HUES48 (cell line): ENCODE measurements around the gene FBXO31.

Source experiments
- H3K27ac ChIP-seq: one replicate; pipeline ENCODE4 v1.7.0; 2013; ENCODE audit warnings: low read depth, low read length, inconsistent platforms
- H3K27me3 ChIP-seq: 2 replicates; pipeline ENCODE4 v1.6.1; 2013; ENCODE audit warnings: mild to moderate bottlenecking, low read length; ENCODE audit not compliant: control insufficient read depth, insufficient read depth
- H3K36me3 ChIP-seq: 2 replicates; pipeline ENCODE4 v1.6.1; 2013; ENCODE audit warnings: low read length; ENCODE audit not compliant: control insufficient read depth, insufficient read depth
- H3K4me1 ChIP-seq: 2 replicates; pipeline ENCODE4 v1.6.1; 2013; ENCODE audit warnings: mild to moderate bottlenecking, low read length; ENCODE audit not compliant: control insufficient read depth, insufficient read depth
- H3K4me3 ChIP-seq: 2 replicates; pipeline ENCODE4 v1.5.1; 2013; ENCODE audit warnings: mild to moderate bottlenecking, low read depth, low read length
- H3K9ac ChIP-seq: 2 replicates; pipeline ENCODE4 v1.6.1; 2013; ENCODE audit warnings: mild to moderate bottlenecking, low read depth, low read length, moderate library complexity
- H3K9me3 ChIP-seq: 2 replicates; pipeline ENCODE4 v1.6.1; 2013; ENCODE audit warnings: low read length; ENCODE audit not compliant: control insufficient read depth, insufficient read depth

Gene FBXO31

DNA sequence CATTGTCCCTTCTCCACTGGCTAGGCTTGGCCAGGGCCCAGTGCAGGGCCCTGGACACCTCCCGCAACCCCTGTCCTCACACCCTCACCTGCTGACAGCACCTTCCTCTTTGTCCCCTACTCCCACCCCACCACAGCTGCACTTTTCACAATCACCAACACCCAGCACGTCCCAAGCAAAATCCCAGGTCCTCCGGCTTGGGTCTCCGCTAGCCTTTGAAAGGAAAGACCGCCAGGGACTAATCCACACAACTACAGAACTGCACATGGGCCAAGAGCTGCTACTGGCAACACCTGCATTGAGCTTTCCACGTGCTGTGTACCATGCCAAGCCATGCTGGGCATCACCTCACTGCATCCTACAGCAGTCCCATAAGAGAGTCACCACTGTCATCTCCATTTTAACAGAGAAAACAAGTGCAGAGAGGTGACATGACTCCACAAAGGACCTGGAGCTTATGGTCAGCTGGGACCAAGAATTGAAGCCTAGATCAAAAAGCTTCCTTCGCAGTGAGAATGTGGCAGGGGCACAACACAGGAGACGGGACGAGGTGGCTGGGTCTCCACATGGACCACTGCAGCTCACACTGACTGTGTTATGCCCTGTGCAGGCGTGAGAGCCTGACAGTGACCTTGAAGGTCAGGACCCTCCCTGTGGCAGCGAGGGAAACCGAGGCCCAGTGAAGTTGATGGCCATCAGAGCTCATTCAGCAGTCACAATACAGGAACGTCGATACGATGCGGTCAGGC, 22.5 kb downstream of the FBXO31 start:
- no peak overlapping the region for H3K27ac ChIP-seq
- H3K9me3 ChIP-seq, result no peaks in the 10 kb centered on the region
- no peaks in the 10 kb centered on the region for H3K27me3 ChIP-seq
- no peak overlapping the region for H3K4me3 ChIP-seq
- no peak overlapping the region for H3K9ac ChIP-seq
- peaks cover 34% of the 10 kb centered on the region for H3K36me3 ChIP-seq
- H3K4me1 ChIP-seq, result no peaks in the 10 kb centered on the region

DNA sequence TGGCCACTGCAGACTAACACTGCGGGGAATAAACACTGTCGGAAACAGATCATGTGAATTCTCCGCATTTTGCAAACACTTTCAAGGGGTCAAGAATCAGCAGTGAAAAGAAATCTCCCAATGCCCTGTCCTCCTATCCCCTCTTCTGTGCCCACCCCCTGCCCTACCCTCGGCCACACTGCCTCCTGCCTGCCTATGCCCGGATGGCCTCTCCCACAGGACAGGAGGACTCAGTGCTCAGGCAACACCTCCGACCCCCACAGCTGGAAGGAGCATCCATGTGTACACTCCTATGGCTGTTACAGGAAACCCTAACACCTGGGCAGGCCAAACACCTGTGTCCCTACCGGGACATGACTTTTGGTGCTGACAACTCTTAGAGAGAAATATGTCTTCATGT, 24.5 kb downstream of the FBXO31 start:
- Histone ChIP-seq H3K27me3 (no peaks in the 10 kb centered on the region), H3K27ac (no peak overlapping the region), H3K4me1 (no peaks in the 10 kb centered on the region), H3K9me3 (no peaks in the 10 kb centered on the region), H3K9ac (no peak overlapping the region), H3K4me3 (no peak overlapping the region), H3K36me3 (peaks cover 34% of the 10 kb centered on the region)

DNA sequence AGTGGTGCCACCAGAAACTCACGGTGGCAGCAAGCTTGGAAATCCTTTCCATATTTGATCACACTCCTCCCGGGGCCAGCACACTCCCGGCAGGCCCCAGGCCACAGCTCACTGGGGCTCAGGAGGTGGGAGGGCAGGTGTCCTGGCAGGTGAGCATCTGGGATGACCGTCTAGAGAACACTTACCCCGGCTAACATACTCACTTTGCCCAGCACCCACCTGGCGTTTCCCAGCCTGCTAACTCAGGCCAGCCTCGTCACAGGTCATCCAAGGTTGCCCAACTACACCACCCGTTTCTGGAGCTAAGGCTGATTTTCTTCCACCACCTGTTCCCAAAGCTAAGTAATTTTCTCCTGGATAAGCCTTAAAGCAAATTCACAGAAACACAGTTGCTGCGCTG, 24.9 kb downstream of the FBXO31 start:
- no peak overlapping the region for H3K27ac ChIP-seq
- H3K4me1 ChIP-seq, result no peaks in the 10 kb centered on the region
- peaks cover 34% of the 10 kb centered on the region for H3K36me3 ChIP-seq
- H3K4me3 ChIP-seq, result no peak overlapping the region
- no peaks in the 10 kb centered on the region for H3K9me3 ChIP-seq
- no peaks in the 10 kb centered on the region for H3K27me3 ChIP-seq
- no peak overlapping the region for H3K9ac ChIP-seq

DNA sequence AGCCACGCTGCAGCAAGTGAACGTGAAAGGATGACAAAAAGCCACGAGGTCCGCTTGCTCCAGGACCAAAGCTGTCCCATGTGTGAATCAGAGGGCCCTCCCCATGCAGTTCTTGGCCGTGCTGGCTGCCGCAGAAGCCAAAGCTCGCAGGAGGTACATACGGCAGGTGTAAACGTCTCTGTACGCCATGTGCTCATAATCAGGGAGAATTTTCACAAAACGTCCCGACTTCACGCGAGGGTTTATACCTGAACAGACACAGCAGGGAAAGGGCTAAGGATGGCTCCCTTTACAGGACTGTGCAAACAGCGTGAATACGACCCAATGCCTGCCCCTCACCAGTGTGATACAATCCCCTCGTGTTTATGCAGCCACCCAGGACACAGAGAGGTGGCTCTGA, 25.3 kb downstream of the FBXO31 start:
- H3K9ac ChIP-seq, result no peak overlapping the region
- H3K4me1 ChIP-seq, result no peaks in the 10 kb centered on the region
- H3K27ac ChIP-seq, result no peak overlapping the region
- no peaks in the 10 kb centered on the region for H3K9me3 ChIP-seq
- peaks cover 34% of the 10 kb centered on the region for H3K36me3 ChIP-seq
- no peaks in the 10 kb centered on the region for H3K27me3 ChIP-seq
- H3K4me3 ChIP-seq, result no peak overlapping the region

DNA sequence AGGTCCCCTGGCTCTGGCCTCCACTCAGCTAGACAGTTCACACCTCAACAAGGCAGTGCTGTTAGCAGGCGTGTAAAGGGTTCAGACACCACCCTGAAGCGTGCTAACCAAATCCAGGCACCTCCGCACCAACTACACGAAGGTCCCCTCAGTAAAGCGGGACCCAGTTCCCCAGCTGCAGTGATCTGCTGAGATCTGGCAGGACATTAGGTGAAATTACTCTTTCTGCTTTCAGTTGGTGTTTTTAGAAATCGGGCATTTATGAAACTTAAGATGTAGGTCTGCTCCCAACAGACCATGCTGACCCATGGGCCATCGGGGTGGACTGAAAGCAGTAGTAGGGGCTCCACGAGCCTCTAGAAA, 27.1 kb downstream of the FBXO31 start:
- Histone ChIP-seq H3K9me3 (no peaks in the 10 kb centered on the region), H3K9ac (no peak overlapping the region), H3K27me3 (no peaks in the 10 kb centered on the region), H3K27ac (no peak overlapping the region), H3K36me3 (peaks cover 28% of the 10 kb centered on the region), H3K4me3 (no peak overlapping the region), H3K4me1 (no peaks in the 10 kb centered on the region)

DNA sequence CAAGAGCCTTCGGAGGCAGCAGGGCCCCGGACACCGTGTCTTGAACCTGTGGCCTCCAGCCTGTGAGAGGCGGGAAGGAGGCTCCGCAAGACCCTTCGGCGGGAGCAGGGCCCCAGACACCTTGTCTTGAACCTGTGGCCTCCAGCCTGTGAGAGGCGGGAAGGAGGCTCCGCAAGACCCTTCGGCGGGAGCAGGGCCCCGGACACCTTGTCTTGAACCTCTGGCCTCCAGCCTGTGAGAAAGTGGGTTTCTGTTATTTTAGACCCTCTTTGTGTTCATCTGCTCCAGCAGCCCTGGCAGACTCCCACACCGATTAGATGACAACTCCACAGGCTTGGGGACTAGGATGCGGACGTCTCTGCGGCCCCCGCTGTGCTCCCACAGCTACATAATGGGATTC, 30.0 kb downstream of the FBXO31 start:
- H3K9ac ChIP-seq, result no peak overlapping the region
- no peaks in the 10 kb centered on the region for H3K27me3 ChIP-seq
- no peak overlapping the region for H3K4me3 ChIP-seq
- H3K4me1 ChIP-seq, result no peaks in the 10 kb centered on the region
- no peaks in the 10 kb centered on the region for H3K9me3 ChIP-seq
- peaks cover 10% of the 10 kb centered on the region; the same call in 1 of the 2 replicates for H3K36me3 ChIP-seq
- no peak overlapping the region for H3K27ac ChIP-seq

DNA sequence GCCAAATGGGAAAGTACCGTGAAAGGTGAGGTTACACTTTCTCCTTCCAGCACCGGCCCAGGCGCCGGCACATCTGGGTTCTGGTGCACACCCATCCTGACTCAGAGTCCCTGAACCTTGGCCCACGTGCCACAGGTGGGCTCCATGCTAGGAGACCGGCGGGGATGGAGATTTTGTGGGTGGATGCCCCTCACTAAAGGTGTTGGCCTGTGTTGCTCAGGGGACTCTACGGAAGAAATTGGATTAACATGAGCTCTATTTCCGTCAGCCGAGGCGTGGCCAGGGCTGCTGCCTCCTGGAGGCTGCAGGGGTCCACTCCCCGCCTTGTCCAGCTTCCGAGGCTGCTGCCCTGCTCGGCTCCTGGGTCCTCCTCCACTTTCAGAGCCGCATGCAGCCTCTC, 30.8 kb downstream of the FBXO31 start:
- Histone ChIP-seq H3K4me3 (no peak overlapping the region), H3K9me3 (no peaks in the 10 kb centered on the region), H3K4me1 (no peaks in the 10 kb centered on the region), H3K27ac (no peak overlapping the region), H3K9ac (no peak overlapping the region), H3K27me3 (no peaks in the 10 kb centered on the region), H3K36me3 (0 out of 2 replicates have a peak, but pooled peaks cover 2% of the 10 kb centered on the region)

DNA sequence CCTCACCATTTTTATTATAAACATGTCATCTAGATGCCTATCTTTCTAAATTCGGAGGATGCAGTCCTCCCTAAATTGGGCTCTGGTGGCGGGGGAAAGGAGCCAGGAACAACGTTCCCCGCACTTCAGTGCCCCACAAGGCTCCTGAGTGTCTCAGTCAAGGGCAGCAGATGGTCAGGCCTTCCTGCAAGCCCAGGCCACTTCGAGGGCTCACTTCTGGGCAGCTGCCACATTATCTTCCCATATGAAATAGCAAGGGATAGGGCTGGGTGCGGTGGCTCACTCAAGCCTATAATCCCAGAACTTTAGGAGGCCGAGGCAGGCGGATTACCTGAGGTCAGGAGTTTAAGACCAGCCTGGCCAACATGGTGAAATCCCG, 32.3 kb downstream of the FBXO31 start:
- Histone ChIP-seq H3K36me3 (peaks cover 3% of the 10 kb centered on the region; the same call in 1 of the 2 replicates), H3K4me1 (no peaks in the 10 kb centered on the region), H3K27ac (no peak overlapping the region), H3K9me3 (no peaks in the 10 kb centered on the region), H3K9ac (no peak overlapping the region), H3K4me3 (no peak overlapping the region), H3K27me3 (no peaks in the 10 kb centered on the region)

DNA sequence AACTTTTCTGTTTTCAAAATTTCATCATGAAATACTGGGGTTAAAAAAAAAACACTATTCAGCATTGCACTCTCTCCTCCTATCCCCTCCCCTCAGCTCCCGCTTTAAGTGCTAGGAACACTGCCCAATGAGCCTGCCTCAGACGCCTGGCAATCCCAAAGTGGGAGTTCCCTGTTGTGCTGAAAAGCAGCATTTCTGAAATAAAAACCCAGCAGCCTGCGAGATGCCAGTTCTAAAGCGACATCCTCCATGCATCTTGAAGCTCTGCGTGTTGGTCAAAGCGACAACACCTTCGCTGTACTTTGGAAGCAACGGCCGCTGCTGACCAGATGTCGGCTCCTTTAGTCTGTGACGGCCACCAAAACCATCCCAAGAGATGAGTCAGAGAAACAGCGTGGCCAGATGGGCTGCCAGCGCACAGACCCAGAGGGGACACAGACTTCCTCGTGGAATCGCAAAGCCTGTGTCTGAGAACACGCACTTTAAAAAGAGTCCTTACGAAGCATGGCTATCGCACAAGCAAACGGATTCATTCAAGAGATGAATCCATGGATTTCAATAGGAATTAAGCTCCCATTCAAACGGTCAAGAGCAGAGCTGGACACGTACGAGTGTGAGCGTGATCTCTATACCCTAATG, 32.8 kb downstream of the FBXO31 start:
- Histone ChIP-seq H3K27ac (no peak overlapping the region), H3K36me3 (peaks cover 3% of the 10 kb centered on the region; the same call in 1 of the 2 replicates), H3K4me3 (no peak overlapping the region), H3K27me3 (no peaks in the 10 kb centered on the region), H3K4me1 (no peaks in the 10 kb centered on the region), H3K9ac (no peak overlapping the region), H3K9me3 (no peaks in the 10 kb centered on the region)

DNA sequence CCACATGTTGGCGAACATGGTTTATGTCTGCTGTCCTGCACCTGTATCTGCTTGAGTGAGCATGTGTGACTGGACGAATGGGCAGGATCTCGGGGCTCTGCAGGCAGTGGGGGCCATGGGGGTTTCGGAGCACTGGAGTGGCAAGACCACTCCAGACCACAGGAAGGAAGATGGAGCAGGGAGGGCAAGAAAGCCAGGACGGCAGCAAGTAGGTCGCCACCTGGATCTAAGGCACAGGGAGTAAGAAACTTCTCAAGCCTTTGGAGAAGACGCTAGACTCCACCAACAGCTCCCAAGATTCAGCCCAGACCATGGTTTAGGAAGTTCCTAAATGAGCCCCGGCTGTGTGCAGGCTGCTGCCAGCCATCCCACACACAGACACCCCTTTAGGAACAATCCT, 33.5 kb downstream of the FBXO31 start:
- Histone ChIP-seq H3K36me3 (peaks cover 3% of the 10 kb centered on the region; the same call in 1 of the 2 replicates), H3K4me3 (no peak overlapping the region), H3K27ac (no peak overlapping the region), H3K9ac (no peak overlapping the region), H3K4me1 (no peaks in the 10 kb centered on the region), H3K27me3 (no peaks in the 10 kb centered on the region), H3K9me3 (no peaks in the 10 kb centered on the region)

DNA sequence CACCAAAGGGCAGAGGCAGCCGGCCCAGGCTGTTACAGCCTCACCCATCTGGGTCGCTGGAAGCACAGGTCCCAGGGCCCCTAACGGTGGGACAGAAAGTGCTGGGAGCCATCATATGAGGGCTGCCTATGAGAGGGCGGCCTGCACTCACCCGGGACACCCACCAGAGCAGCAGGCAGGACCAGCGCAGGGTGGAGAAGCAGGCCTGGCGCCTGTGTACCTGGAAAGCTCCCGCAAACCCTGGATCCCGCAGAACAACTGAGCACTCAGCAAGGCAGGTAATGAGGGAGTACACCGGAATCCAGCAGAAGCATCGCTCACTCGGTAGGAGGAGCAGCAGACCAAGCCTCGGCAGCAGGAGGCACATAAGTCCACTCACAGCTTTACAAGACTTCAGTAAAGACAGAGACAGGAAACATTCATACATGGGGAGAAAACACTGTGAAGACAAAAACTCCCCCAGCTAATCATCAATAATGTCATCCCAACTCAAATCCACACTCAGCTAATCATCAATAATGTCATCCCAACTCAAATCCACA, 34.9 kb downstream of the FBXO31 start:
- no peaks in the 10 kb centered on the region for H3K27me3 ChIP-seq
- H3K27ac ChIP-seq, result no peak overlapping the region
- peaks cover 3% of the 10 kb centered on the region; the same call in 1 of the 2 replicates for H3K36me3 ChIP-seq
- no peaks in the 10 kb centered on the region for H3K4me1 ChIP-seq
- no peaks in the 10 kb centered on the region for H3K9me3 ChIP-seq
- no peak overlapping the region for H3K4me3 ChIP-seq
- no peak overlapping the region for H3K9ac ChIP-seq
